HUES48 (cell line): ENCODE measurements around the gene SALL4.
"Not testable (repeated sequence)": the region's sequence is repeated elsewhere in the genome, so short reads cannot be mapped to it uniquely, and the experiment has no call there.

Experiments
- H3K27ac ChIP-seq: one replicate; pipeline ENCODE4 v1.7.0; 2013; ENCODE audit warnings: low read depth, low read length, inconsistent platforms
- H3K27me3 ChIP-seq: 2 replicates; pipeline ENCODE4 v1.6.1; 2013; ENCODE audit warnings: mild to moderate bottlenecking, low read length; ENCODE audit not compliant: control insufficient read depth, insufficient read depth
- H3K36me3 ChIP-seq: 2 replicates; pipeline ENCODE4 v1.6.1; 2013; ENCODE audit warnings: low read length; ENCODE audit not compliant: control insufficient read depth, insufficient read depth
- H3K4me1 ChIP-seq: 2 replicates; pipeline ENCODE4 v1.6.1; 2013; ENCODE audit warnings: mild to moderate bottlenecking, low read length; ENCODE audit not compliant: control insufficient read depth, insufficient read depth
- H3K4me3 ChIP-seq: 2 replicates; pipeline ENCODE4 v1.5.1; 2013; ENCODE audit warnings: mild to moderate bottlenecking, low read depth, low read length
- H3K9ac ChIP-seq: 2 replicates; pipeline ENCODE4 v1.6.1; 2013; ENCODE audit warnings: mild to moderate bottlenecking, low read depth, low read length, moderate library complexity
- H3K9me3 ChIP-seq: 2 replicates; pipeline ENCODE4 v1.6.1; 2013; ENCODE audit warnings: low read length; ENCODE audit not compliant: control insufficient read depth, insufficient read depth

Gene SALL4

GRCh38 chr20:51763965-51764602, 38.2 kb downstream of the SALL4 start:
- no peak overlapping the region for H3K9ac ChIP-seq
- H3K4me1 ChIP-seq, result 0 out of 2 replicates have a peak, but pooled peaks cover 4% of the 10 kb centered on the region
- H3K4me3 ChIP-seq, result no peak overlapping the region
- H3K27ac ChIP-seq, result no peak overlapping the region
- H3K9me3 ChIP-seq, result no peaks in the 10 kb centered on the region
- H3K36me3 ChIP-seq, result no peaks in the 10 kb centered on the region
- no peaks in the 10 kb centered on the region for H3K27me3 ChIP-seq

- Histone ChIP-seq H3K27ac (peak overlapping the region; percentile 50), H3K4me1 (0 out of 2 replicates have a peak, but pooled peaks cover 4% of the 10 kb centered on the region)
Observed at GRCh38 chr20:51760905-51761546, 41.3 kb downstream of the SALL4 start.

GRCh38 chr20:51759769-51760510, 42.4 kb downstream of the SALL4 start:
- Histone ChIP-seq H3K9me3 (no peaks in the 10 kb centered on the region), H3K9ac (no peak overlapping the region), H3K4me1 (0 out of 2 replicates have a peak, but pooled peaks cover 4% of the 10 kb centered on the region), H3K4me3 (no peak overlapping the region), H3K27me3 (no peaks in the 10 kb centered on the region), H3K27ac (no peak overlapping the region), H3K36me3 (no peaks in the 10 kb centered on the region)

More at GRCh38 chr20:51760905-51761546, 41.3 kb downstream of the SALL4 start:
- Histone ChIP-seq H3K4me3 (no peak overlapping the region), H3K36me3 (no peaks in the 10 kb centered on the region), H3K9ac (no peak overlapping the region), H3K27me3 (no peaks in the 10 kb centered on the region), H3K9me3 (no peaks in the 10 kb centered on the region)

- Histone ChIP-seq H3K9ac (no peak overlapping the region), H3K27me3 (no peaks in the 10 kb centered on the region), H3K27ac (no peak overlapping the region), H3K9me3 (no peaks in the 10 kb centered on the region), H3K36me3 (no peaks in the 10 kb centered on the region), H3K4me1 (0 out of 2 replicates have a peak, but pooled peaks cover 4% of the 10 kb centered on the region), H3K4me3 (no peak overlapping the region)
Observed at GRCh38 chr20:51758978-51759544, 43.3 kb downstream of the SALL4 start.

DNA sequence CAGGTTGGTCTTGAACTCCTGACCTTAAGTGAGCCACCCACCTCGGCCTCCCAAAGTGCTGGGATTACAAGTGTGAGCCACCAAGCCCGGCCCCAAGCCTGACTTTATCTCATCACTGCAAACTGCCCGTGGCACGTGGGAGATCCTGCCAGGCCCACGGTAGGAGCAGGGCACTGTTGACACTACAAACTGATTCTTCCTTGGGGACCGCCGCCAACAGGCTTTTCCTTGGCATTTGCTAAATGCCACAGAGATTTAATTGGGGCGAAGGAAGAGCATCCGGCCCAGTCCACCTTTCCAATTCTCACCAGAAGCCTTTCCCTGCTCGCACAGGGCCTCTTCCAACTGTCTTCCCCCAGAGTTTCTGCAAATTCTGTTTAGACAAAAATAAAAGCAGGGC, 45.1 kb downstream of the SALL4 start:
- Histone ChIP-seq H3K9me3 (no peaks in the 10 kb centered on the region), H3K4me1 (0 out of 2 replicates have a peak, but pooled peaks cover 4% of the 10 kb centered on the region), H3K27ac (no peak overlapping the region)

GRCh38 chr20:51756653-51757052, 45.7 kb downstream of the SALL4 start:
- Histone ChIP-seq H3K27ac (no peak overlapping the region), H3K27me3 (no peaks in the 10 kb centered on the region), H3K9me3 (no peaks in the 10 kb centered on the region), H3K4me3 (no peak overlapping the region), H3K9ac (no peak overlapping the region), H3K36me3 (no peaks in the 10 kb centered on the region), H3K4me1 (0 out of 2 replicates have a peak, but pooled peaks cover 4% of the 10 kb centered on the region)

More for the DNA sequence above, 45.1 kb downstream of the SALL4 start:
- Histone ChIP-seq H3K27me3 (no peaks in the 10 kb centered on the region), H3K36me3 (no peaks in the 10 kb centered on the region), H3K4me3 (no peak overlapping the region), H3K9ac (no peak overlapping the region)

- H3K27me3 ChIP-seq, H3K4me1 ChIP-seq, H3K9ac ChIP-seq, H3K36me3 ChIP-seq, H3K4me3 ChIP-seq, H3K27ac ChIP-seq, H3K9me3 ChIP-seq: not testable (repeated sequence)
Observed at GRCh38 chr20:51753220-51753619, 49.1 kb downstream of the SALL4 start.

DNA sequence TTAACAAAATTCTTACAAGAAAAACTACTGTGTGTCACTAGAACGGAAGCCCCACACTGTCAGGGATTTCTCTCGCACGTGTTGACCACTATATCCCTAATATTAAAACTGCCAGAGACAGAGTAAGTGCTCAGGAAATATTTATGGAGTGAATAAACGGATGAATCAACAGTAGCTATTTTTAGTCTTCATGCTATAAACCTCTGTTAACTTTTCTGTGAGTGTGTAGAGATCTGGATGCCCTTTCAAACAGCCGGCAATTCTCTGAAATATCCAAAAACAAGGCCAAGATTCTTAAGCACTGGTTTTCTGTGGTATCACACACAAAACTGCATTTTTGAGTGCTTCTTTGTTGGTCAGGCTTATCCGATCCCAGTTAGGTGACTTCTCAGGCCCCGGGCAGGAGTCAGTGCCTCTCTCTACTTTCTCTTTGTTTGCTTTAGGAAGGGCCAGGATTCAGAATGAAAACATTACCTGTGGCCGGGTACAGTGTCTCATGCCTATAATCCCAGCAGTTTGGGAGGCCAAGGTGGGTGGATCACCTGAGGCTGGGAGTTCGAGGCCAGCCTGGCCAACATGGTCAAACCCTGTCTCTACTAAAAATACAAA, 49.9 kb downstream of the SALL4 start:
- Histone ChIP-seq H3K27me3 (no peaks in the 10 kb centered on the region), H3K36me3 (no peaks in the 10 kb centered on the region), H3K4me1 (no peaks in the 10 kb centered on the region), H3K27ac (no peak overlapping the region), H3K4me3 (no peak overlapping the region), H3K9me3 (no peaks in the 10 kb centered on the region), H3K9ac (no peak overlapping the region)

DNA sequence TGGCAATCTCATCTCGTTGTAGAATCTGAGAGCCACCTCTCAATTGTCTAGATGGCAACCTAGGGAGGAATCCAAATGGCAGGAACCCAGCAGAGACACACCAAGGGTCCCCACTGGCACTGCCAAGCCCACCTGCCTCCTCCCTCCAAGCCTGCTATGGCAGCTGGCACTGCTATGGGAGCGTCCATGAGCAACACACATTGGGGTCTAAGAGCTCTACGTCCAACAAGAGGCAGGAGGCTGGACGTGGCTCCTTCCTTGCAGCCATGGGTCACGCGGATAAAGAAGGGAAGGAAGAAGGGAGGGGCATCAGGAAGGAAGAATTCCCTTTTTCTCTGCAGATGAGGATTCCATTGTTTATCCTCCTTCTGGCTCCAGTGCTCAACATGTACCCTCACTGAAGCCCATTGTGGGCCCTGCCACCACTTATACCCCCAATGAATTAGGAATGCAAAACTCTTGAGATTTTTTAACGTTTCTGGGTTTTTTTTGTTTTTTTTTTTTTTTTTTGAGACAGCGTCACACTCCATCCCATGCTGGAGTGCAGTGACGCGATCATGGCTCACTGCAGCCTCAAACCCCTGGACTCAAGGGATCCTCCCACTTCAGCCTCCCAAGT, 51.4 kb downstream of the SALL4 start:
- H3K27ac ChIP-seq, result no peak overlapping the region
- no peak overlapping the region for H3K4me3 ChIP-seq
- H3K9ac ChIP-seq, result no peak overlapping the region
- H3K27me3 ChIP-seq, result no peaks in the 10 kb centered on the region
- H3K4me1 ChIP-seq, result no peaks in the 10 kb centered on the region
- no peaks in the 10 kb centered on the region for H3K36me3 ChIP-seq
- no peaks in the 10 kb centered on the region for H3K9me3 ChIP-seq

DNA sequence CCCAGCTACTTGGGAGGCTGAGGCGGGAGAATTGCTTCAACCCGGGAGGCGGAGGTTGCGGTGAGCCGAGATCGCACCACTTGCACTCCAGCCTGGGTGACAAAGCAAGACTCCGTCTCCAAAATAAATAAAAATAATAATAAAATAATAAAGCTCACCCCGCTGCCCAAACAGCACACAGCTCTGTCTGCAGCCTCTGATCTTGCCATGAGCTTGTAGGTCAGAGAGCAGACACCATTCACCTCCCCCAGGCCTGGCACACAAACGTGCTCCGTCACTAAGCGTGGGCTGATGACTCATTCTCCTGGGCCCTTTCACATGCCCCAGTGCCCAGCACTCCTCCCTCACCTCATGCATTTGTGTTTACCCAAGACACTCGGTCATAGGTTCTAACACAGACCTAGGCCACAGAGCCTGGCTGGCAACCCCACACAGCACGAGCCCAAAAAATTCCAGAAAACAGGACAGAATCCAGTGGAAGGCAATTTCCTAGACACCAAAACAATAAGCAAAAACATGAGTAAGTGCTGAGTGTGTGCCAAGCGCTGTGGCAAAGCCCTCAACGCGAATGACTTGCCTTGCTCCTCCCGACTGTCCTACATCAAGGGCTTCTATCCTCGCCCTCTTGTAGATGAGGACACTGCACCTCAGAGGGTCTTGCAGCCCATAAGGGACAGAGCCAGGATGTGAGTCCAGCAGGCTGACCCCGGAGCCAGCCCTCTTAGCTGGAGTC, 52.1 kb downstream of the SALL4 start:
- H3K9me3 ChIP-seq, result no peaks in the 10 kb centered on the region
- H3K4me3 ChIP-seq, result no peak overlapping the region
- no peaks in the 10 kb centered on the region for H3K27me3 ChIP-seq
- H3K27ac ChIP-seq, result no peak overlapping the region
- H3K9ac ChIP-seq, result no peak overlapping the region
- H3K4me1 ChIP-seq, result no peaks in the 10 kb centered on the region
- no peaks in the 10 kb centered on the region for H3K36me3 ChIP-seq
